Measurements from ENCODE around the gene GOPC. TPM values are rescaled to one million over a fixed set of nuclear protein-coding genes. Genes with fewer than 3 reads are reported as not detected.

The GOPC gene
- total RNA-seq, 1 experiment from 2014 or later: 18.7 TPM

- Histone ChIP-seq H3K4me2 (ENCODE audit: insufficient read depth, insufficient read length, low read length) (no peak overlapping the region), H3K27ac (ENCODE audit: insufficient read length, low read depth, low read length) (no peak overlapping the region), H3K9me3 (ENCODE audit: control insufficient read depth, low read depth, low read length) (no peaks in the 10 kb centered on the region), H2AK5ac (ENCODE audit: insufficient read length, low read length) (no peak overlapping the region), H4K5ac (ENCODE audit: insufficient read length, low read depth, low read length) (no peak overlapping the region), H4K20me1 (ENCODE audit: control insufficient read depth, insufficient read depth, insufficient read length) (no peaks in the 10 kb centered on the region), H2BK5ac (ENCODE audit: insufficient read length, low read length) (no peak overlapping the region), H3K79me1 (ENCODE audit: insufficient read depth, low read depth, low read length, poor library complexity, severe bottlenecking) (no peaks in the 10 kb centered on the region), H2BK15ac (ENCODE audit: low read depth, low read length) (no peak overlapping the region), H4K8ac (replicated peaks; ENCODE audit: insufficient read length, low read depth, low read length) (no peak overlapping the region), H2BK120ac (ENCODE audit: low read depth, low read length, poor library complexity, severe bottlenecking) (no peak overlapping the region), H3K9ac (ENCODE audit: extremely low read depth, insufficient read length, low read length) (no peak overlapping the region), H3K14ac (ENCODE audit: insufficient read depth, low read length) (no peak overlapping the region), H3K27me3 (ENCODE audit: insufficient read depth, low read length) (no peaks in the 10 kb centered on the region), H4K91ac (ENCODE audit: insufficient read length, low read depth, low read length) (no peak overlapping the region), H3K23me2 (ENCODE audit: insufficient read length, low read depth, low read length, poor library complexity, severe bottlenecking) (no peaks in the 10 kb centered on the region), H3K79me2 (ENCODE audit: insufficient read depth, low read length) (no peaks in the 10 kb centered on the region), H3T11ph (ENCODE audit: low read length) (no peak overlapping the region), H2BK20ac (ENCODE audit: low read depth, low read length, poor library complexity, severe bottlenecking) (no peak overlapping the region), H2BK12ac (ENCODE audit: insufficient read length, low read depth, low read length) (no peak overlapping the region), H3K18ac (ENCODE audit: insufficient read length, low read depth, low read length) (no peak overlapping the region), H2AFZ (ENCODE audit: low read length) (no peak overlapping the region), H3K23ac (ENCODE audit: insufficient read length, low read depth, low read length) (no peak overlapping the region), H3K4ac (ENCODE audit: low read depth, low read length) (no peak overlapping the region), H3K56ac (ENCODE audit: insufficient read length, low read depth, low read length) (no peak overlapping the region), H3K4me1 (ENCODE audit: insufficient read depth, low read length) (no peaks in the 10 kb centered on the region)
- WGBS (ENCODE audit: extremely low coverage, insufficient read length, low lambda C conversion rate): no CpG with 5 or more reads among the region's 3 CpGs
- no peak for TF ChIP-seq CTCF (conservative IDR thresholded peaks at IDR 0.05)
- Mint-ChIP-seq H3K27ac (no peak overlapping the region), H3K36me3 (ENCODE audit: insufficient read depth in 1 of 3, low read depth in 3 of 3) (peaks cover under 1 to 13% (median 4%) of the 10 kb centered on the region in 3 experiments; a peak in 5 of 7 replicates), H3K4me1 (peaks cover 0 to 2% of the 10 kb centered on the region in 2 experiments; a peak in 1 of 4 replicates), H3K4me3 (no peak overlapping the region), H3K9me3 (no peaks in the 10 kb centered on the region), H3K27me3 (ENCODE audit: low read depth) (no peaks in the 10 kb centered on the region)
- DNase-seq: no peak
These were observed 41.2 kb downstream of the GOPC start for GRCh38 chr6:117561128-117561527.

Measured in H9 (cell line).